Measurements from ENCODE around the gene CAND2. TPM values are rescaled to one million over a fixed set of nuclear protein-coding genes. Genes with fewer than 3 reads are reported as not detected.
A peak's percentile ranks its signal among the peaks of the same experiment; 100 is the strongest.

Gene CAND2
- total RNA-seq, 2 experiments from 2014 or later, result 2.1 to 2.2 TPM

DNA sequence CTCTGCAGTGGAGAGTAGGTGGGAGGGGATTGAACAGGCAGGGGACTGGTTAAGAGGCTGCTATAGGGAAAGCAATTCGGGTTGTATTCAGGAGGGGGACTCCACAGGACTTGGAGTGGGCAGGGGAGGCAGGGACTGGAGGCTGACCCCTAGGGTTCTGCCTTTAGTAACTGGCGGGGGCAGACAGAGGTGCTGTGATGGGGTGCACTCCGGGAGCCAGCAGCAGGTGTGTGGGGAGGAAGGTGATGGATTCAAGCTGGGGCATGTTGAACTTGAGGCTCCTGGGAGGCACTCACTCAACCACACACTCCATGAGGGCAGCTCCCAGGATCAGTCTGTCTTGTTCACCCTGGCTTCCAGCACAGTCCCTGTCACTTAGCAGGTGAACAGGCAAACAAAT lies 12.5 kb downstream of the CAND2 start:
- Mint-ChIP-seq H3K27me3 (no peaks in the 10 kb centered on the region), H3K4me3 (peak overlapping the region; percentile 30), H3K36me3 (ENCODE audit: low read depth) (no peaks in the 10 kb centered on the region), H3K27ac (no peak overlapping the region), H3K4me1 (peaks cover 6% of the 10 kb centered on the region), H3K9me3 (ENCODE audit: low read depth) (no peaks in the 10 kb centered on the region)
- intact Hi-C loops (cut with DNase I, micrococcal nuclease), result no loop called here
- no peak for ATAC-seq
- no peak for DNase-seq
- ChIA-PET CTCF (interaction anchor here (0.6 to 4.9 kb wide), 8 partner anchors 11 to 184 kb away, joined by 3 to 49 read pairs (median 6); partner anchors contain the start of genes CAND2 and RPL32), POLR2A (interaction anchor here (0.6 to 3.5 kb wide), 3 partner anchors 24 to 69 kb away, joined by 3 to 24 read pairs (median 3); partner anchors contain the start of gene RPL32)

DNA sequence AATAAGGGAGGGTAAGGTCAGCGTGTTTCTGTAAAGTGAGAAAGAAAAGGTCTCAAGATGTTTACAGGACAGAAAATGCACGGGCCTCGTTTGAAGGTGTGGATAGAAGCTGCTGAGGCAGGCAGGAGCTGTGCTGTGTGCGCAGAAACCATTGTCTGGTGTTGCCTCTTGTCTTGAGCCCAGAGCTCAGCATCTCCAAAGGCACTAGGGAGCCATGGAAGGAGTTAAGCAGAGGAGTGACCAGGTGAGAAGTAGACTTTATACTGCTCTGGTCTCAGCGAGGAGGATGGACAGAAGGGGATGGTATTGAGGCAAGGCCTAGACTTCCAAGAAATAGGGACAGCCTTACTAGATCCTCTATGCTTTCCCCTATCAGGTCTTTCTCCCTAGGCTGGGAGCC lies 13.0 kb downstream of the CAND2 start:
- ChIA-PET POLR2A (interaction anchor here (0.6 to 3.5 kb wide), 5 partner anchors 9 to 69 kb away, joined by 3 to 24 read pairs (median 4); no protein-coding TSS in a partner anchor), CTCF (interaction anchor here (0.6 to 4.9 kb wide), 12 partner anchors 8 to 185 kb away, joined by 3 to 49 read pairs (median 5); partner anchors contain the start of genes CAND2 and RPL32)
- no peak for DNase-seq
- peaks cover 6% of the 10 kb centered on the region for H3K4me1 Mint-ChIP-seq
- H3K27me3 Mint-ChIP-seq, result no peaks in the 10 kb centered on the region
- peak overlapping the region; percentile 30 for H3K4me3 Mint-ChIP-seq
- ATAC-seq, result no peak
- H3K27ac Mint-ChIP-seq, result no peak overlapping the region
- H3K36me3 Mint-ChIP-seq (ENCODE audit: low read depth), result no peaks in the 10 kb centered on the region
- intact Hi-C loops (cut with DNase I, micrococcal nuclease), result no loop called here
- H3K9me3 Mint-ChIP-seq (ENCODE audit: low read depth), result no peaks in the 10 kb centered on the region

DNA sequence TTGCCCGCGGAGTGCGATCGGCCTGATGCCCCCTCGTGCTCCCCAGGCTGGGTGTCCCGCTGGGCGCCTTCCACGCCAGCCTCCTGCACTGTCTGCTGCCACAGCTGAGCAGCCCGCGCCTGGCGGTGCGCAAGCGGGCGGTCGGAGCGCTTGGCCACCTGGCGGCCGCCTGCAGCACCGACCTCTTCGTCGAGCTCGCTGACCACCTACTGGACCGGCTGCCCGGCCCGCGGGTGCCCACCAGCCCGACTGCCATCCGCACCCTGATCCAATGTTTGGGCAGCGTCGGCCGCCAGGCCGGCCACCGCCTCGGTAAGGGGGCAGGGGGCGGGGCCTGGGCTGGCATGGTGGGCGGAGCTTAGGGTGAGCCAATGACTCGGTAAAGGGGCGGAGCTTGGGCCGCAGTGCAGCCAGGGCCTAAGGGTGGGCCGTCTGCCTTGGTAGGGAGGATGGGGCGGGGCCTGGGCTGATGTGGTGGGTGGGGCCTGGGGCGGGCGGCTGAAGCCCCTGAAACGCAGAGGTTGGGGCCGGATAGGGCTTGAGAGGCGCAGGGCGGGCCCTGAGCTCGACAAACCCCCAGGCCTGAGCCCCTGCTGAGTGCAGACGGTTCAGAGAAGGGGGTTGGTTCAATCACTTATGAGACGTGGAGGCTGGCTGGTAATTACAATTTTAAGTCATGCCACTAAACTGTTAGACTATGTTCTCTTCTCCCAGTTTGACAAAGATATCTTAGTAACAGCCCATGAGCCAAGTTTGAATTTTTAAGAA lies 13.7 kb downstream of the CAND2 start:
- POLR2A ChIA-PET, result interaction anchor here (0.9 to 3.5 kb wide), 9 partner anchors 8 to 148 kb away, joined by 3 to 24 read pairs (median 4); partner anchors contain the start of gene RPL32
- ATAC-seq (peak; percentile 100), DNase-seq (peak; percentile 96)
- intact Hi-C loops (cut with DNase I, micrococcal nuclease), result loop anchor here (1.0 kb wide), 7 partner anchors 14 to 253 kb away; partner anchors contain the start of genes RPL32 (in 2 of the 2), CAND2 (in 1 of the 2), MKRN2 (in 1 of the 2) and RAF1 (in 1 of the 2)
- H3K27ac Mint-ChIP-seq, result no peak overlapping the region
- H3K4me3 Mint-ChIP-seq, result peak overlapping the region; percentile 50
- H3K36me3 Mint-ChIP-seq (ENCODE audit: low read depth), result no peaks in the 10 kb centered on the region
- CTCF ChIA-PET, result interaction anchor here (0.6 to 4.9 kb wide), 26 partner anchors 8 to 256 kb away, joined by 3 to 49 read pairs (median 4); partner anchors contain the start of genes CAND2, RAF1 and RPL32
- H3K27me3 Mint-ChIP-seq, result no peaks in the 10 kb centered on the region
- peaks cover 6% of the 10 kb centered on the region for H3K4me1 Mint-ChIP-seq
- no peaks in the 10 kb centered on the region for H3K9me3 Mint-ChIP-seq (ENCODE audit: low read depth)

GRCh38 chr3:12810961-12811360 lies 14.5 kb downstream of the CAND2 start:
- CTCF ChIA-PET, result interaction anchor here (0.9 to 4.9 kb wide), 9 partner anchors 11 to 81 kb away, joined by 3 to 49 read pairs (median 5); partner anchors contain the start of genes CAND2 and RPL32
- no peak for ATAC-seq
- POLR2A ChIA-PET, result interaction anchor here (1.5 to 3.5 kb wide), 3 partner anchors 22 to 30 kb away, joined by 5 to 24 read pairs (median 9); partner anchors contain the start of gene RPL32
- no peaks in the 10 kb centered on the region for H3K36me3 Mint-ChIP-seq (ENCODE audit: low read depth)
- peak overlapping the region; percentile 50 for H3K4me3 Mint-ChIP-seq
- intact Hi-C loops (cut with DNase I, micrococcal nuclease), result loop anchor here (1.0 kb wide), 7 partner anchors 15 to 254 kb away; partner anchors contain the start of genes RPL32 (in 2 of the 2), CAND2 (in 1 of the 2), MKRN2 (in 1 of the 2) and RAF1 (in 1 of the 2)
- H3K27ac Mint-ChIP-seq, result no peak overlapping the region
- H3K27me3 Mint-ChIP-seq, result no peaks in the 10 kb centered on the region
- DNase-seq, result no peak
- no peaks in the 10 kb centered on the region for H3K9me3 Mint-ChIP-seq (ENCODE audit: low read depth)
- peaks cover 6% of the 10 kb centered on the region for H3K4me1 Mint-ChIP-seq

DNA sequence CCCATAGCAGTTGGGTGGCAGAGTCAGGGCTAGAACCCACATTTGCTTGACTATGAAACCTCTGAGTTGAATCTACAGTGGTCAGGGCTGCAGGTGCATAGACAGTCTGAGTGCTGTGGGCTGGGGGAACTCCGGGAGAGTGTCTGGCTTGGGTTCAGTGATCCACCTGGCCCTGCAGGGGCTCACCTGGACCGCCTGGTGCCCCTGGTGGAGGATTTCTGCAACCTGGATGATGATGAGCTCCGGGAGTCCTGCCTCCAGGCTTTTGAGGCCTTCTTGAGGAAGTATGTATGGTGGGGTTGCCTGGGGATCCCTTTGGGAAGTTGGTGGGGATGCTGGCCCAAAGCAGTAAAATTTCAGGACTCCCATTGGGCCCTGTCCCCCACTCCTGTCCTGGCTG lies 16.3 kb downstream of the CAND2 start:
- intact Hi-C loops (cut with DNase I, micrococcal nuclease), result no loop called here
- POLR2A ChIA-PET, result interaction anchor here (0.6 kb wide), 1 partner anchor 55 kb away, joined by 3 read pairs; no protein-coding TSS in a partner anchor
- ATAC-seq (no peak), DNase-seq (no peak)
- Mint-ChIP-seq H3K36me3 (ENCODE audit: low read depth) (no peaks in the 10 kb centered on the region), H3K27me3 (no peaks in the 10 kb centered on the region), H3K4me3 (no peak overlapping the region), H3K27ac (no peak overlapping the region), H3K4me1 (peaks cover 6% of the 10 kb centered on the region), H3K9me3 (ENCODE audit: low read depth) (no peaks in the 10 kb centered on the region)
- CTCF ChIA-PET, result interaction anchor here (0.7 to 1.9 kb wide), 3 partner anchors 10 to 132 kb away, joined by 3 to 8 read pairs (median 4); partner anchors contain the start of gene RPL32

- no peak for ATAC-seq
- H3K4me1 Mint-ChIP-seq, result peaks cover 6% of the 10 kb centered on the region
- no peak overlapping the region for H3K27ac Mint-ChIP-seq
- ChIA-PET POLR2A (no interaction called here), CTCF (interaction anchor here (0.6 to 1.9 kb wide), 6 partner anchors 9 to 181 kb away, joined by 3 to 8 read pairs (median 3); partner anchors contain the start of gene RPL32)
- no peaks in the 10 kb centered on the region for H3K9me3 Mint-ChIP-seq (ENCODE audit: low read depth)
- no peak for DNase-seq
- H3K4me3 Mint-ChIP-seq, result no peak overlapping the region
- intact Hi-C loops (cut with DNase I, micrococcal nuclease), result no loop called here
- H3K36me3 Mint-ChIP-seq (ENCODE audit: low read depth), result no peaks in the 10 kb centered on the region
- H3K27me3 Mint-ChIP-seq, result no peaks in the 10 kb centered on the region
Measured at GRCh38 chr3:12813967-12814366, 17.5 kb downstream of the CAND2 start.

DNA sequence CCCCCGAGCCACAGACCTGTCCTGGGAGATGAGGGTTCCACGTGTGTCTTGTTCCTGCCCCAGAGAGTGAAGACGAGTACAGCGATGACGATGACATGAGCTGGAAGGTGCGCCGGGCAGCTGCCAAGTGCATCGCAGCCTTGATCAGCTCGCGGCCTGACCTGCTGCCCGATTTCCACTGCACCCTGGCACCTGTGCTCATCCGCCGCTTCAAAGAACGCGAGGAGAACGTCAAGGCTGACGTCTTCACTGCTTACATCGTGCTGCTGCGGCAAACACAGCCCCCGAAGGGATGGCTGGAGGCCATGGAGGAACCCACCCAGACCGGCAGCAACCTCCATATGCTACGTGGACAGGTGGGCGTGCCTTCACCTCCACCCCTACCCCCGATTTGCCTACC lies 18.6 kb downstream of the CAND2 start:
- Mint-ChIP-seq H3K27ac (no peak overlapping the region), H3K9me3 (ENCODE audit: low read depth) (no peaks in the 10 kb centered on the region), H3K36me3 (ENCODE audit: low read depth) (no peaks in the 10 kb centered on the region), H3K4me1 (peaks cover 5% of the 10 kb centered on the region), H3K27me3 (no peaks in the 10 kb centered on the region), H3K4me3 (no peak overlapping the region)
- ATAC-seq, result no peak
- ChIA-PET CTCF (no interaction called here), POLR2A (no interaction called here)
- DNase-seq, result no peak
- intact Hi-C loops (cut with DNase I, micrococcal nuclease), result no loop called here

GRCh38 chr3:12815719-12816118 lies 19.2 kb downstream of the CAND2 start:
- Mint-ChIP-seq H3K9me3 (ENCODE audit: low read depth) (no peaks in the 10 kb centered on the region), H3K27ac (no peak overlapping the region), H3K4me3 (no peak overlapping the region), H3K4me1 (peaks cover 1% of the 10 kb centered on the region), H3K27me3 (no peaks in the 10 kb centered on the region), H3K36me3 (ENCODE audit: low read depth) (no peaks in the 10 kb centered on the region)
- ChIA-PET POLR2A (no interaction called here), CTCF (interaction anchor here (0.7 kb wide), 1 partner anchor 1205 kb away, joined by 3 read pairs; no protein-coding TSS in a partner anchor)
- ATAC-seq (no peak), DNase-seq (no peak)
- intact Hi-C loops (cut with DNase I, micrococcal nuclease), result no loop called here

DNA sequence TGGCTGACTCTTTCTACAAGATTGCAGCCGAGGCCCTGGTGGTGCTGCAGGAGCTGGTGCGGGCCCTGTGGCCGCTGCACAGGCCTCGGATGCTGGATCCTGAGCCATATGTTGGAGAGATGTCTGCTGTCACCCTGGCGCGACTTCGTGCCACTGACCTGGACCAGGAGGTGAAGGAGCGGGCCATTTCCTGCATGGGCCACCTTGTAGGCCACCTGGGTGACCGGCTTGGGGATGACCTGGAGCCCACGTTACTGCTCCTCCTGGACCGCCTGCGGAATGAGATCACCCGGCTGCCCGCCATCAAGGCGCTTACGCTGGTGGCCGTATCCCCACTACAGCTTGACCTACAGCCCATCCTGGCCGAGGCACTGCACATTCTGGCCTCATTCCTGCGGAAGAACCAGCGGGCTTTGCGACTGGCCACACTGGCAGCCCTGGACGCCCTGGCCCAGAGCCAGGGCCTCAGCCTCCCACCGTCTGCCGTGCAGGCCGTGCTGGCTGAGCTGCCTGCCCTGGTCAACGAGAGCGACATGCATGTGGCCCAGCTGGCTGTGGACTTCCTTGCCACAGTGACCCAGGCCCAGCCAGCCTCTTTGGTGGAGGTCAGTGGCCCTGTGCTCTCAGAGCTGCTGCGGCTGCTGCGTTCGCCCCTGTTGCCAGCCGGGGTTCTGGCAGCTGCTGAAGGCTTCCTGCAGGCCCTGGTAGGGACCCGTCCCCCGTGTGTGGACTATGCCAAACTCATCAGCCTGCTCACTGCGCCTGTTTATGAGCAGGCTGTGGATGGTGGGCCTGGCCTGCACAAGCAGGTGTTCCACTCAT lies 20.3 kb downstream of the CAND2 start:
- Mint-ChIP-seq H3K36me3 (ENCODE audit: low read depth) (no peaks in the 10 kb centered on the region), H3K27me3 (no peaks in the 10 kb centered on the region), H3K9me3 (ENCODE audit: low read depth) (no peaks in the 10 kb centered on the region), H3K27ac (no peak overlapping the region), H3K4me1 (no peaks in the 10 kb centered on the region), H3K4me3 (no peak overlapping the region)
- POLR2A ChIA-PET, result interaction anchor here (0.7 to 1.2 kb wide), 2 partner anchors 20 to 22 kb away, joined by 3 read pairs; no protein-coding TSS in a partner anchor
- no peak for ATAC-seq
- DNase-seq, result no peak
- CTCF ChIA-PET, result interaction anchor here (0.5 to 0.7 kb wide), 2 partner anchors 75 to 1206 kb away, joined by 3 read pairs; no protein-coding TSS in a partner anchor
- intact Hi-C loops (cut with DNase I, micrococcal nuclease), result no loop called here

GRCh38 chr3:12817343-12817710 lies 20.8 kb downstream of the CAND2 start:
- Mint-ChIP-seq H3K4me1 (no peaks in the 10 kb centered on the region), H3K9me3 (ENCODE audit: low read depth) (no peaks in the 10 kb centered on the region), H3K27me3 (no peaks in the 10 kb centered on the region), H3K36me3 (ENCODE audit: low read depth) (no peaks in the 10 kb centered on the region), H3K4me3 (no peak overlapping the region), H3K27ac (no peak overlapping the region)
- CTCF ChIA-PET, result interaction anchor here (0.6 to 1.2 kb wide), 2 partner anchors 82 to 104 kb away, joined by 4 to 5 read pairs; no protein-coding TSS in a partner anchor
- ATAC-seq, result no peak
- POLR2A ChIA-PET, result interaction anchor here (0.6 to 1.2 kb wide), 3 partner anchors 20 to 85 kb away, joined by 3 read pairs; no protein-coding TSS in a partner anchor
- DNase-seq, result no peak
- intact Hi-C loops (cut with DNase I, micrococcal nuclease), result no loop called here
